A673 (cell line): ENCODE measurements around the gene ZNF624.
"Not testable (repeated sequence)": the region's sequence is repeated elsewhere in the genome, so short reads cannot be mapped to it uniquely, and the experiment has no call there.

ENCODE experiments used
- CTCF ChIP-seq: fragments of 300-800, 200-600 bp; sonication (generic); conservative IDR thresholded peaks from 2 replicates; pipeline ENCODE4 v1.5.1; 2017; ENCODE audit warnings: low read depth, mild to moderate bottlenecking, antibody characterized with exemption, low read length, moderate library complexity, mixed read lengths
- EZH2 ChIP-seq: fragments of 200-600 bp; sonication (generic); IDR thresholded peaks from 2 replicates; pipeline ENCODE4 v1.6.1; 2017; ENCODE audit warnings: borderline replicate concordance, low read depth, mild to moderate bottlenecking, mixed read lengths, antibody characterized with exemption, low read length; ENCODE audit not compliant: poor library complexity, severe bottlenecking

- TF ChIP-seq CTCF, EZH2: not testable (repeated sequence)
Observed at GRCh38 chr17:16686019-16686418, 32.4 kb upstream of the ZNF624 start.
